ENCODE results near the gene ACVR1B.

GRCh38 chr12:51984657-51985056 is 33.2 kb downstream of the ACVR1B start:
- TF ChIP-seq CTCF (IDR thresholded peaks at IDR 0.05; ENCODE audit: poor library complexity) (no peak), EZH2phosphoT487 (IDR thresholded peaks at IDR 0.05; ENCODE audit: low read depth, severe bottlenecking, unreplicated experiment) (no peak)
